OCI-M2 (cell line): ENCODE measurements around the gene REEP1.
A peak's percentile ranks its signal among the peaks of the same experiment; 100 is the strongest.
"Not testable (repeated sequence)": the region's sequence is repeated elsewhere in the genome, so short reads cannot be mapped to it uniquely, and the experiment has no call there.

ENCODE experiments used
- DNase-seq: peaks from one replicate; lab custom pipeline; 2025; ENCODE audit not compliant: unreplicated experiment; lab: John Stamatoyannopoulos, UW

Gene REEP1

GRCh38 chr2:86202336-86202692, 135.1 kb downstream of the REEP1 start:
- no peak for DNase-seq

- no peak for DNase-seq
Observed at GRCh38 chr2:86201671-86202335, 135.6 kb downstream of the REEP1 start.

- DNase-seq = not testable (repeated sequence)
Observed at GRCh38 chr2:86200564-86200963, 136.9 kb downstream of the REEP1 start.

- DNase-seq = no peak
Observed at GRCh38 chr2:86199834-86200177, 137.6 kb downstream of the REEP1 start.

- no peak for DNase-seq
Observed at GRCh38 chr2:86195808-86196387, 141.5 kb downstream of the REEP1 start.

- DNase-seq = no peak
Observed at GRCh38 chr2:86195055-86195807, 142.2 kb downstream of the REEP1 start, which contains the start of gene IMMT. IMMT (minus strand) TSS chr2:86195462; CDS start chr2:86195382, 80 bp downstream.

GRCh38 chr2:86194751-86195054, 142.7 kb downstream of the REEP1 start:
- DNase-seq = peak; percentile 47

GRCh38 chr2:86193901-86194567, 143.4 kb downstream of the REEP1 start:
- no peak for DNase-seq

- peak; percentile 28 for DNase-seq
Observed at GRCh38 chr2:86189782-86190416, 147.5 kb downstream of the REEP1 start.

GRCh38 chr2:86186431-86186830, 151.0 kb downstream of the REEP1 start:
- no peak for DNase-seq

GRCh38 chr2:86185517-86186212, 151.8 kb downstream of the REEP1 start:
- DNase-seq = no peak

- DNase-seq = no peak
Observed at GRCh38 chr2:86176597-86176996, 160.8 kb downstream of the REEP1 start.

GRCh38 chr2:86175828-86176227, 161.6 kb downstream of the REEP1 start:
- DNase-seq = no peak

GRCh38 chr2:86174445-86174844, 163.0 kb downstream of the REEP1 start:
- DNase-seq = no peak

GRCh38 chr2:86172610-86173009, 164.8 kb downstream of the REEP1 start:
- no peak for DNase-seq

- DNase-seq = no peak
Observed at GRCh38 chr2:86171295-86171694, 166.1 kb downstream of the REEP1 start.

GRCh38 chr2:86170449-86170848, 167.0 kb downstream of the REEP1 start:
- no peak for DNase-seq
